Mesodermal cell (in vitro differentiated cells): ENCODE data around the gene LTBP4.

Experiments
- H3K27ac ChIP-seq: 2 replicates; pipeline ENCODE4 v1.7.0; 2013; ENCODE audit warnings: mild to moderate bottlenecking, low read depth, low read length, moderate library complexity; ENCODE audit not compliant: severe bottlenecking
- H3K36me3 ChIP-seq: 2 replicates; pipeline ENCODE4 v1.7.1; 2013; ENCODE audit warnings: mild to moderate bottlenecking, low read length, moderate library complexity; ENCODE audit not compliant: control insufficient read depth, insufficient read depth
- H3K4me1 ChIP-seq: one replicate; pipeline ENCODE4 v1.7.1; 2013; ENCODE audit warnings: mild to moderate bottlenecking, low read length; ENCODE audit not compliant: insufficient read depth, control insufficient read depth, poor library complexity, severe bottlenecking
- H3K4me3 ChIP-seq: 2 replicates; pipeline ENCODE4 v1.7.0; 2013; ENCODE audit warnings: low read length, control low read depth, mild to moderate bottlenecking; ENCODE audit not compliant: insufficient read depth, poor library complexity, severe bottlenecking; ENCODE audit errors: extremely low read depth
- H3K9me3 ChIP-seq: 2 replicates; pipeline ENCODE4 v1.7.1; 2013; ENCODE audit warnings: mild to moderate bottlenecking, low read length, moderate library complexity; ENCODE audit not compliant: control insufficient read depth
- WGBS, 2 experiments: methylation state at CpG; one replicate each; pipeline ENCODE4 v1.1.5; 2013; ENCODE audit warnings: missing lambda C conversion rate in 2 of 2; ENCODE audit not compliant: insufficient coverage in 2 of 2; 5-methylcytosine and 5-hydroxymethylcytosine counted together

The LTBP4 gene

DNA sequence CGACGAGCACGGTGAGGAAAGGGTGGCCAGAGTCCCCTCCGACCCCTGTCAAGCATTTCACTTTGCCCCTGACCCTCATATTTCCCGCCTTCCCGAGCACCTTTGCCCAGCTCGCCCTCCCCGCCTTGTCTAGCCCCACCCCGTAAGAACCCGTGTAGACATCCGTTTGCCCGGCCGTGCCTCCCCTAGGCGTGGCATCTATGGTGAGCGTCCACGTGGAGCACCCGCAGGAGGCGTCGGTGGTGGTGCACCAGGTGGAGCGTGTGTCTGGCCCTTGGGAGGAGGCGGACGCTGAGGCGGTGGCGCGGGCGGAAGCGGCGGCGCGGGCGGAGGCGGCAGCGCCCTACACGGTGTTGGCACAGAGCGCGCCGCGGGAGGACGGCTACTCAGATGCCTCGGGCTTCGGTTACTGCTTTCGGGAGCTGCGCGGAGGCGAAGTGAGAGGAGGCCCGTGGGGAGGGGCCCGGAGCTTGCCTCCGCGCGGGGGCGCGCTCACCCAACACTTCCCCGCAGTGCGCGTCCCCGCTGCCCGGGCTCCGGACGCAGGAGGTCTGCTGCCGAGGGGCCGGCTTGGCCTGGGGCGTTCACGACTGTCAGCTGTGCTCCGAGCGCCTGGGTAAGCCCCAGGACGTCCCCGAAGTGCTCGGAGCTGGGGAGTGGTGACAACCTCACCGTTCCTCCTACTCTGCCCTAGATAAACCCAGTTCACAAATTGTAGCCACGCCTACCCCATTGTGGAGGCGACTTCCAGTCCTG is 4.2 kb downstream of the LTBP4 start:
- peak overlapping the region; percentile 36 for H3K4me3 ChIP-seq
- peak overlapping the region; percentile 10 for H3K27ac ChIP-seq
- peaks cover 22% of the 10 kb centered on the region for H3K4me1 ChIP-seq
- no peaks in the 10 kb centered on the region for H3K36me3 ChIP-seq
- WGBS, 2 experiments, result 1 to 2% methylated on average over 39 to 62 of the region's 71 CpGs
- no peaks in the 10 kb centered on the region for H3K9me3 ChIP-seq

DNA sequence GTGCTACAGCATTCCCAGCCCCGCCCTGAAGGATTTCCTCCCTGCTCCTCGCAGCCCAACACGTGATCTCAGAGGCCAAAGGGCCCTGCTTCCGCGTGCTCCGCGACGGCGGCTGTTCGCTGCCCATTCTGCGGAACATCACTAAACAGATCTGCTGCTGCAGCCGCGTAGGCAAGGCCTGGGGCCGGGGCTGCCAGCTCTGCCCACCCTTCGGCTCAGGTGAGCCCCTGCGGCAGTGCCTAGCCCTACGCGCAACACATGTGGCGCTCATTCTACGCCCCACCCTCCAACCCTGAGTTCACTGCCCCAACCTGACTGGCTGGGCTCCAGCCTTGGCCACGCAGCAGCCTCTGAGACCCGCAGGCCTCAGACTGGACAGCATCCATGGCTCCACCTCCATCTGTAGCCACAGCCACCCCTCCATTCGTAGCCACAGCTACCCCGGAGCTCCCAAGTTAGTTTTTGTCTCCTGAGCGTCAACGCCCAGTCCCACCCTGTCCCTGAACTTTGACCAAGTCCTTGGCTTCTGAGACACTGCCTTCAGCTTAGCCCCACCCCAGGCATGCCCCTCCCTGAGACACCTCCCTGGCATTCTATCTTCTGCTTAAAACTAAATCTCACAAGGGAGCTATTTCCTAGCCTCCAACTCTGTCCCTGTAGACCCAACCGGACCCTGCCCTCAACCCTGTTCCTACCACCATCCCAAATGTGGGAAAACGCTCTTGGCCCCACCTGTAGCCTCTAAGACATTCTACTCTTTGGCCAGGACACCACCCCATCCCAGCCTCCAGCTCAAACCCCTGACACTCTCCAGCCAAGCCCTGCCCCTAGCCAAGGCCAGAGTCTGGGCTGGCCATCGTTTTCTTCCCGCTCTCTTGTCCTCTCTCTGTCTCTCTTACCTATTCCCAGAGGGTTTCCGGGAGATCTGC is 6.4 kb downstream of the LTBP4 start:
- Histone ChIP-seq H3K27ac (no peak overlapping the region), H3K4me1 (peaks cover 17% of the 10 kb centered on the region), H3K4me3 (no peak overlapping the region), H3K36me3 (no peaks in the 10 kb centered on the region), H3K9me3 (no peaks in the 10 kb centered on the region)
- 82 to 84% methylated on average over 26 to 31 of the region's 31 CpGs for WGBS, 2 experiments

DNA sequence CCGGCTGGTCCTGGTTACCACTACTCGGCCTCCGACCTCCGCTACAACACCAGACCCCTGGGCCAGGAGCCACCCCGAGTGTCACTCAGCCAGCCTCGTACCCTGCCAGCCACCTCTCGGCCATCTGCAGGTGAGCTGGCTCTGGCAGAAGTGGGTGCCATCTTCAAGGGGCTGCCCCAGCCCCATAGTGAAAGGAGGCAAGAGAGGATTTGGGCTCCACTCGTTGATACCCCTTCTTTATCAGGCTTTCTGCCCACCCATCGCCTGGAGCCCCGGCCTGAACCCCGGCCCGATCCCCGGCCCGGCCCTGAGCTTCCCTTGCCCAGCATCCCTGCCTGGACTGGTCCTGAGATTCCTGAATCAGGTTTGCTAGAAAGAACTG is 7.1 kb downstream of the LTBP4 start:
- no peak overlapping the region for H3K27ac ChIP-seq
- H3K36me3 ChIP-seq, result no peaks in the 10 kb centered on the region
- H3K9me3 ChIP-seq, result no peaks in the 10 kb centered on the region
- H3K4me1 ChIP-seq, result peaks cover 11% of the 10 kb centered on the region
- H3K4me3 ChIP-seq, result no peak overlapping the region
- WGBS, 2 experiments, result 93 to 97% methylated on average over 13 to 14 of the region's 14 CpGs

DNA sequence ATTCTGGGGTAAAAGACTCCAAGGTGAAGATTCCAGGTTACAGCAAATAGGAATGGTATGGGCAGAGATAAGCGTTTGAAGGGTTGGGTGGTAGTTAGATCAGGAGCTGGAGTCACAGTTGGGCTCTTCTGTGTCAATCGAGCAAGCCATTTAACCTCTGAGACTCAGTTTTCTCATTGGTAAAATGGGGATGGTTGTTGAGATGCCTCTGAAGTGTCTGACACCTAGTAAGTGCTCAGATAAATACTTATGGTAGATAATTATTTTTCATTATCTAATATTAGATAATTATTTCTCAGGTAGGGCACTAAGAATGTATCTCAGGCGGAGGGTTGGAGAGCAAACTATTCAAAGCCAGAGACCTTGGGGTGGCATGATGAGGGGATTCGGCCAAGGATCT is 7.8 kb downstream of the LTBP4 start:
- 71 to 81% methylated on average over 3 of the region's 4 CpGs for WGBS, 2 experiments
- no peak overlapping the region for H3K27ac ChIP-seq
- no peaks in the 10 kb centered on the region for H3K9me3 ChIP-seq
- H3K36me3 ChIP-seq, result no peaks in the 10 kb centered on the region
- peak overlapping the region; percentile 34 for H3K4me3 ChIP-seq
- H3K4me1 ChIP-seq, result peaks cover 9% of the 10 kb centered on the region

DNA sequence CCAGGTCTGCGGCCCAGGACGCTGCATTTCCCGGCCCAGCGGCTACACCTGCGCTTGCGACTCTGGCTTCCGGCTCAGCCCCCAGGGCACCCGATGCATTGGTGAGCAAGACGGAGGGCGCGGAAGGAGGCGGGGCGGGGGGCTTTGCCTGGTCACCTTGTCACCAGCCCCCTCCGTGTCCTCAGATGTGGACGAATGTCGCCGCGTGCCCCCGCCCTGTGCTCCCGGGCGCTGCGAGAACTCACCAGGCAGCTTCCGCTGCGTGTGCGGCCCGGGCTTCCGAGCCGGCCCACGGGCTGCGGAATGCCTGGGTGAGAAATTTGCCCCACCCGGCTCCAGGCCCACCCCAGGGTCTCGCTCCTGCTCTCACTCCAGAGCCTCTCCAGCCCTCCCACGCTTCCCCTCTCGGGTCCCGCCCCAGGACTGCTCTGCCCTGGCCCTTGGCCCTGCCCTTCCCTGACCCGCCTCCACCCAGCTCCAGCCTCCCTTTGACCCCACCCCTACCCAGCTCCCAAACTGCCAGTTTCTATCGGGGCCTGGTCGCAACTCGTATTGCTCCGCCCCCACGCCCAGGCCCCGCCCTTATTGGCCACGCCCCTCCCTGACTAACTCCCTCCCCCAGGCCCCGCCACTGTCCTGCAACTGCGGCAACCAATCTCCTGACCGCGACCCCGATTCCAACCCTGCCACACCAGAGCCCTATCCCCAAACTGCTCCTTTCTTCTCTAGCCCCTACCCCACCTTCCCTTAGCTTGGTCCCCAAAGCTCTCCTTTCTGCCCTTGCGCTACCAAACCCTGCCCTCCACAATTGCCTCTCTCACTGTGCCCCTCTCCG is 8.6 kb downstream of the LTBP4 start:
- Histone ChIP-seq H3K4me1 (peaks cover 9% of the 10 kb centered on the region), H3K27ac (peak overlapping the region; percentile 23), H3K9me3 (no peaks in the 10 kb centered on the region), H3K4me3 (peak overlapping the region; percentile 34), H3K36me3 (no peaks in the 10 kb centered on the region)
- 3 to 4% methylated on average over 35 to 39 of the region's 50 CpGs for WGBS, 2 experiments

DNA sequence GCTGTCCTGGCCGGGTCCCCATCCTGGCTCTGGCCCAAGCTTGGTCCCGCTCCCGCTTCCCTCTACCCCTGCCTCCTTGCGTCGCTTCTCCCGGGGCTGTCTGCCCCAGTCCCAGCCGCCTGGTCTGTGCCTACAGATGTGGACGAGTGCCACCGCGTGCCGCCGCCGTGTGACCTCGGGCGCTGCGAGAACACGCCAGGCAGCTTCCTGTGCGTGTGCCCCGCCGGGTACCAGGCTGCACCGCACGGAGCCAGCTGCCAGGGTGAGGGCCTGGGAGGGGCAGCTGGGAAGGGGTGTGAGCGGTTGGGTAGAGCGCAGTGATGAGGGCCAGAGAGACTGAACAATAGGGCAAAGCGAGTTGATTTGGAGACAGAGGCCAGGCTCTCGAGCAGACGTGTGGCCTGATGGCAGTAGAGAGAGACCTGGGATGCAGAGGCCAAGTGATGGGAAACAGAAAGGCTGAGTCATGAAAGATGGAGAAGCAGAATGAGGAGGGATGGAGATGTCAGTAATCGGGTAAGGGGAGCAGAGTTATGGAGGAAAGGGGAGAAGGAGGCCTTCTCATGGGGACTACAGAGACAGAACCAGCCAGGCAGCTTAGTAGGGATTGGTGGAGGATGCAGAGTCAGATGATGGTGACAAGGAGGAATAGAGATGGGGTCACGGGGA is 9.4 kb downstream of the LTBP4 start:
- Histone ChIP-seq H3K4me1 (peaks cover 4% of the 10 kb centered on the region), H3K4me3 (peak overlapping the region; percentile 34), H3K36me3 (peaks cover 1% of the 10 kb centered on the region), H3K9me3 (no peaks in the 10 kb centered on the region), H3K27ac (peak overlapping the region; percentile 23)
- 75 to 76% methylated on average over 29 of the region's 29 CpGs for WGBS, 2 experiments

DNA sequence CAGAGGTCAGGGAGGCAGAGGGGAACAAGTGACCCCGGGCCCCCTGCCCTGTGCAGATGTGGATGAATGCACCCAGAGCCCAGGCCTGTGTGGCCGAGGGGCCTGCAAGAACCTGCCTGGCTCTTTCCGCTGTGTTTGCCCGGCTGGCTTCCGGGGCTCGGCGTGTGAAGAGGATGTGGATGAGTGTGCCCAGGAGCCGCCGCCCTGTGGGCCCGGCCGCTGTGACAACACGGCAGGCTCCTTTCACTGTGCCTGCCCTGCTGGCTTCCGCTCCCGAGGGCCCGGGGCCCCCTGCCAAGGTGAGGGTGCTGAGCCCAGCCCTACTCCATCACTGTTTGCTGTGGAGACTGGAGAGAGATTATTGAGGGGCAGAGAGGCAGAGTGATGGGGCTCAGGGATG is 9.9 kb downstream of the LTBP4 start:
- Histone ChIP-seq H3K4me3 (no peak overlapping the region), H3K27ac (no peak overlapping the region), H3K4me1 (peaks cover 4% of the 10 kb centered on the region), H3K9me3 (no peaks in the 10 kb centered on the region), H3K36me3 (peaks cover 7% of the 10 kb centered on the region)
- WGBS, 2 experiments, result 89 to 96% methylated on average over 8 to 13 of the region's 15 CpGs

DNA sequence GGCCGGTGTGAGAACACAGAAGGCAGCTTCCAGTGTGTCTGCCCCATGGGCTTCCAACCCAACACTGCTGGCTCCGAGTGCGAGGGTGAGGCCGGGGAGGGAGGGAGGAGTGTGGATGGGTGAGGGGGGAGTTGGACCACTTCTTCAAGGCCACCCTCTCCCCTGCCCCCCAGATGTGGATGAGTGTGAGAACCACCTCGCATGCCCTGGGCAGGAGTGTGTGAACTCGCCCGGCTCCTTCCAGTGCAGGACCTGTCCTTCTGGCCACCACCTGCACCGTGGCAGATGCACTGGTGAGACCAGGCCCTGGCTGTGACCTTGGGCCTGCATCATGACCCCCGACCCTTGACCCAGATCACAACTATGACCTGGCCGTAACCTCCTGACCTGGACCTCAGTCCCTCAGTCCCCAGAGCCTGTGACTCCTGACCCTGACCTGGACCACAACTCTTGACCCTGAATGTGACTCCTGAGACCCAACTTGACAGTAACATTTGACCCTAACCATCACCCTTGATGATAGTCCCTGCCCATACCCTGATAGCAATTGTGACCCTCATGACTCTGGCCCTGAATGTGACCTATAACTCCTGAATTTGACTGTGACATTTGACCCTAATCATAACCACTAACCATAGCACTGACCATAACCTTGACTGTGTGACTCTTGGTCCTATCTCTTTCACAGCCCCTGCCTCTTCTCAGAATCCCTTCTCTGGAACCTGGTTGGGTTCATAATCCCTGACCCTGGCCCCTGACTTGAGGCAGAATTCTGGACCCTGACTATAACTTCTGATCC is 10.9 kb downstream of the LTBP4 start:
- H3K27ac ChIP-seq, result no peak overlapping the region
- H3K4me1 ChIP-seq, result peaks cover 4% of the 10 kb centered on the region
- WGBS, 2 experiments, result 93 to 98% methylated on average over 7 to 8 of the region's 10 CpGs
- no peak overlapping the region for H3K4me3 ChIP-seq
- peaks cover 17% of the 10 kb centered on the region for H3K36me3 ChIP-seq
- no peaks in the 10 kb centered on the region for H3K9me3 ChIP-seq

DNA sequence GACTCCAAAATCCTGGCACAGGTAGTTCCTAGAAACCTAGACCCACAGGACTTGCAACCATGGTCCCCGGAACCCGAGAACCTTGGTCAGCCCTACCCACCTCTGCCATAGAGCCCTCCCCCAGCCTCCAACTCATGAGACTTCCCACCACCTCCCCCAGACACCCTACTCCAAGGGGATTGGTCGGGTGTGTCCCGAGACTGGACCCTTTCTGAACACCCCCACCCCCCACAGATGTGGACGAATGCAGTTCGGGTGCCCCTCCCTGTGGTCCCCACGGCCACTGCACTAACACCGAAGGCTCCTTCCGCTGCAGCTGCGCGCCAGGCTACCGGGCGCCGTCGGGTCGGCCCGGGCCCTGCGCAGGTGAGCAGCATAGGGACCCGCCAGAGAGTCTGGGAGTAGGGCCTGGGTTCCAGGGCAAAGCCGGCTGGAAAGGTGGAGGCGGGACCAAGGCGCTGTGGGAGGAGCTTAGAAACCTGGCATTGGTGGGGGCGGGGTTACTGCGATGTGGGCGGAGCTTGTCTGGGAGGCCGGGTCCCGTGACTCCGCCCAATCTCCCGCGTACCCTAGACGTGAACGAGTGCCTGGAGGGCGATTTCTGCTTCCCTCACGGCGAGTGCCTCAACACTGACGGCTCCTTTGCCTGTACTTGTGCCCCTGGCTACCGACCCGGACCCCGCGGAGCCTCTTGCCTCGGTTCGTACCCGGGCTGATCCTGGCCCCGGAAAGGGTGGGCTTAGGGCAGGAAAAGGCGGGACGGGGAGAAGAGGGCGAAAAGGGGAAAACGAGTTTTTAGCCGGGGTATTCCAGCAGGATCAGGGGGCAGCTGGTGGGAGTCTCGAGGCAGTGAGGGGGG is 11.9 kb downstream of the LTBP4 start:
- H3K9me3 ChIP-seq, result no peaks in the 10 kb centered on the region
- H3K4me3 ChIP-seq, result peak overlapping the region; percentile 87
- H3K27ac ChIP-seq, result peak overlapping the region; percentile 73
- H3K36me3 ChIP-seq, result peaks cover 17% of the 10 kb centered on the region
- WGBS, 2 experiments, result 20 to 33% methylated on average over 40 to 50 of the region's 50 CpGs
- H3K4me1 ChIP-seq, result peaks cover 4% of the 10 kb centered on the region
